ENCODE results near the gene CAGE1. TPM values are rescaled to one million over a fixed set of nuclear protein-coding genes. Genes with fewer than 3 reads are reported as not detected.
A peak's percentile ranks its signal among the peaks of the same experiment; 100 is the strongest.

Gene CAGE1
- total RNA-seq, 1 experiment from 2014 or later, result 0.29 TPM

GRCh38 chr6:7312616-7313504 is 76.7 kb downstream of the CAGE1 start, which contains the start of gene SSR1:
TSS of gene SSR1 (minus strand) at chr6:7313199. CDS start at chr6:7313120, 79 bp downstream.
- peak within 1 kb of the TSS; percentile 97 for H3K9ac ChIP-seq (ENCODE audit: low read length)
- H4K20me1 ChIP-seq (ENCODE audit: low read length), result peaks cover 20% of the 10 kb centered on the region
- ChIA-PET CTCF (no interaction called here), POLR2A (ENCODE audit: unreplicated experiment) (interaction anchor here (0.6 kb wide), 2 partner anchors 98 to 278 kb away, joined by 4 to 13 read pairs; no protein-coding TSS in a partner anchor)
- BruUV-seq (replicated peaks), result no TSS peak
- peak within 1 kb of the TSS; percentile 91 for H3K4me3 ChIP-seq (ENCODE audit: low read length)
- peaks cover 21% of the 10 kb centered on the region for H3K36me3 ChIP-seq (ENCODE audit: low read depth, low read length)
- peak within 1 kb of the TSS; percentile 85 for H2AFZ ChIP-seq (ENCODE audit: low read length)
- intact Hi-C loops (cut with micrococcal nuclease), result loop anchor here (1.0 kb wide), 2 partner anchors 76 to 228 kb away; partner anchors contain the start of genes CAGE1, DSP and RIOK1
- TF ChIP-seq EZH2 (IDR thresholded peaks at IDR 0.05; ENCODE audit: low read length, unreplicated experiment), result no peak
- no peak for TF ChIP-seq EZH2phosphoT487 (IDR thresholded peaks at IDR 0.05; ENCODE audit: borderline replicate concordance, low read length)
- no peak for TF ChIP-seq CTCF (conservative IDR thresholded peaks at IDR 0.05; ENCODE audit: low read depth, low read length)
- peaks cover 18% of the 10 kb centered on the region for H3K4me1 ChIP-seq (ENCODE audit: insufficient read depth, low read length)
- H3K9me3 ChIP-seq (ENCODE audit: low read length), result no peaks in the 10 kb centered on the region
- DNase-seq (peak; percentile 97), ATAC-seq (peak; percentile 95)
- H3K9me2 ChIP-seq (replicated peaks; ENCODE audit: low read length), result no peaks in the 10 kb centered on the region
- no peaks in the 10 kb centered on the region for H3K27me3 ChIP-seq (ENCODE audit: low read length)
- H3K79me2 ChIP-seq (ENCODE audit: low read length), result peaks cover 51% of the 10 kb centered on the region
- peak within 1 kb of the TSS; percentile 53 for H3K27ac ChIP-seq (ENCODE audit: low read length)
- peak within 1 kb of the TSS; percentile 79 for H3K4me2 ChIP-seq (ENCODE audit: low read length)
- H3F3A ChIP-seq (ENCODE audit: low read length, unreplicated experiment), result no peaks in the 10 kb centered on the region

- peak; percentile 33 for DNase-seq
- H4K20me1 ChIP-seq (ENCODE audit: low read length), result peaks cover 20% of the 10 kb centered on the region
- no peak for TF ChIP-seq EZH2phosphoT487 (IDR thresholded peaks at IDR 0.05; ENCODE audit: borderline replicate concordance, low read length)
- TF ChIP-seq EZH2 (IDR thresholded peaks at IDR 0.05; ENCODE audit: low read length, unreplicated experiment), result no peak
- no peak for TF ChIP-seq CTCF (conservative IDR thresholded peaks at IDR 0.05; ENCODE audit: low read depth, low read length)
- ChIA-PET CTCF (no interaction called here), POLR2A (ENCODE audit: unreplicated experiment) (interaction anchor here (0.6 kb wide), 1 partner anchor 98 kb away, joined by 13 read pairs; no protein-coding TSS in a partner anchor)
- peak overlapping the region; percentile 97 for H3K9ac ChIP-seq (ENCODE audit: low read length)
- TSS peak; percentile 33 for BruUV-seq (replicated peaks)
- no peaks in the 10 kb centered on the region for H3K9me3 ChIP-seq (ENCODE audit: low read length)
- peaks cover 18% of the 10 kb centered on the region for H3K4me1 ChIP-seq (ENCODE audit: insufficient read depth, low read length)
- H2AFZ ChIP-seq (ENCODE audit: low read length), result peak overlapping the region; percentile 79; the same call in 1 of the 2 replicates
- H3K4me3 ChIP-seq (ENCODE audit: low read length), result peak overlapping the region; percentile 91
- H3K79me2 ChIP-seq (ENCODE audit: low read length), result peaks cover 59% of the 10 kb centered on the region
- no peak for ATAC-seq
- intact Hi-C loops (cut with micrococcal nuclease), result no loop called here
- H3K27me3 ChIP-seq (ENCODE audit: low read length), result no peaks in the 10 kb centered on the region
- H3K27ac ChIP-seq (ENCODE audit: low read length), result peak overlapping the region; percentile 53
- H3F3A ChIP-seq (ENCODE audit: low read length, unreplicated experiment), result no peaks in the 10 kb centered on the region
- no peaks in the 10 kb centered on the region for H3K9me2 ChIP-seq (replicated peaks; ENCODE audit: low read length)
- peak overlapping the region; percentile 79 for H3K4me2 ChIP-seq (ENCODE audit: low read length)
- H3K36me3 ChIP-seq (ENCODE audit: low read depth, low read length), result peaks cover 29% of the 10 kb centered on the region
These were observed 77.5 kb downstream of the CAGE1 start for GRCh38 chr6:7311917-7312615.
